Activated naive CD4-positive, alpha-beta T cell treated with anti-CD3 and anti-CD28 coated beads, Interleukin-2, amount 50 U/mL, for 72 hours (primary cell): Measurements from ENCODE around the gene RAP1GAP. TPM values are rescaled to one million over a fixed set of nuclear protein-coding genes. Genes with fewer than 3 reads are reported as not detected.

Experiments
- ATAC-seq, 2 donors: fragments of 150-1000 bp; cut with Tn5 transposase; 2 replicates each; pipeline ENCODE4 v1.10.0; 2021; ENCODE audit warnings: mild to moderate bottlenecking in 2 of 2, moderate library complexity in 2 of 2
- DNase-seq, 2 donors: peaks; one replicate each; pipeline ENCODE4 v3.0.0; 2021 to 2022; ENCODE audit warnings: low spot score in 2 of 2
- H3K27ac Mint-ChIP-seq, 2 donors: one replicate each; pipeline ENCODE4 v1.8.0; 2022; ENCODE audit warnings: mild to moderate bottlenecking in 2 of 2, mixed read lengths in 2 of 2
- H3K36me3 Mint-ChIP-seq, 2 donors: one replicate each; pipeline ENCODE4 v1.8.0; 2022; ENCODE audit warnings: mixed read lengths in 2 of 2
- H3K9me3 Mint-ChIP-seq, 2 donors: one replicate each; pipeline ENCODE4 v1.8.0; 2022; ENCODE audit warnings: mixed read lengths in 2 of 2
- total RNA-seq, 2 donors: library from RNA; stranded (reverse); gene quantifications; one replicate each; pipeline ENCODE4 v1.2.3, GENCODE V29; 2022

RAP1GAP gene
- total RNA-seq, 2 donors from 2014 or later, result 0.46 to 2.1 TPM

GRCh38 chr1:21586222-21586621, 82.9 kb downstream of the RAP1GAP start:
- no peaks in the 10 kb centered on the region for H3K9me3 Mint-ChIP-seq
- H3K36me3 Mint-ChIP-seq, result no peaks in the 10 kb centered on the region
- DNase-seq (no peak), ATAC-seq (no peak)
- no peak overlapping the region for H3K27ac Mint-ChIP-seq

- no peaks in the 10 kb centered on the region for H3K9me3 Mint-ChIP-seq
- peak overlapping the region in 1 of 2 donors; percentile 62 for H3K27ac Mint-ChIP-seq
- no peaks in the 10 kb centered on the region for H3K36me3 Mint-ChIP-seq
- DNase-seq (no peak), ATAC-seq (no peak)
Measured at GRCh38 chr1:21585037-21585436, 84.1 kb downstream of the RAP1GAP start.

- Mint-ChIP-seq H3K36me3 (no peaks in the 10 kb centered on the region), H3K9me3 (no peaks in the 10 kb centered on the region), H3K27ac (peak overlapping the region in 1 of 2 donors; percentile 68)
- DNase-seq, result no peak
- no peak for ATAC-seq
Measured at GRCh38 chr1:21584096-21584495, 85.1 kb downstream of the RAP1GAP start.

GRCh38 chr1:21579791-21580190, 89.4 kb downstream of the RAP1GAP start:
- Mint-ChIP-seq H3K36me3 (no peaks in the 10 kb centered on the region), H3K27ac (no peak overlapping the region), H3K9me3 (no peaks in the 10 kb centered on the region)
- ATAC-seq (no peak), DNase-seq (no peak)

GRCh38 chr1:21577933-21578332, 91.2 kb downstream of the RAP1GAP start:
- DNase-seq (no peak), ATAC-seq (no peak)
- H3K36me3 Mint-ChIP-seq, result no peaks in the 10 kb centered on the region
- no peak overlapping the region for H3K27ac Mint-ChIP-seq
- H3K9me3 Mint-ChIP-seq, result no peaks in the 10 kb centered on the region

- DNase-seq, result no peak
- Mint-ChIP-seq H3K36me3 (no peaks in the 10 kb centered on the region), H3K9me3 (no peaks in the 10 kb centered on the region), H3K27ac (no peak overlapping the region)
- no peak for ATAC-seq
Measured at GRCh38 chr1:21577324-21577723, 91.8 kb downstream of the RAP1GAP start.

GRCh38 chr1:21576798-21577187, 92.4 kb downstream of the RAP1GAP start:
- no peak overlapping the region for H3K27ac Mint-ChIP-seq
- no peak for ATAC-seq
- H3K9me3 Mint-ChIP-seq, result no peaks in the 10 kb centered on the region
- H3K36me3 Mint-ChIP-seq, result no peaks in the 10 kb centered on the region
- no peak for DNase-seq

GRCh38 chr1:21576031-21576797, 92.9 kb downstream of the RAP1GAP start:
- no peaks in the 10 kb centered on the region for H3K36me3 Mint-ChIP-seq
- ATAC-seq (no peak), DNase-seq (no peak)
- H3K9me3 Mint-ChIP-seq, result no peaks in the 10 kb centered on the region
- peak overlapping the region in 1 of 2 donors; percentile 47 for H3K27ac Mint-ChIP-seq

- ATAC-seq (no peak), DNase-seq (no peak)
- no peaks in the 10 kb centered on the region for H3K9me3 Mint-ChIP-seq
- no peak overlapping the region for H3K27ac Mint-ChIP-seq
- no peaks in the 10 kb centered on the region for H3K36me3 Mint-ChIP-seq
Measured at GRCh38 chr1:21575351-21575942, 93.7 kb downstream of the RAP1GAP start.

- no peaks in the 10 kb centered on the region for H3K9me3 Mint-ChIP-seq
- H3K27ac Mint-ChIP-seq, result no peak overlapping the region
- DNase-seq, result no peak
- no peaks in the 10 kb centered on the region for H3K36me3 Mint-ChIP-seq
- ATAC-seq, result peak in 1 of 2 donors; percentile 37
Measured at GRCh38 chr1:21574466-21575151, 94.5 kb downstream of the RAP1GAP start.

- ATAC-seq, result peak; percentile 41 to 71
- H3K9me3 Mint-ChIP-seq, result no peaks in the 10 kb centered on the region
- no peaks in the 10 kb centered on the region for H3K36me3 Mint-ChIP-seq
- no peak overlapping the region for H3K27ac Mint-ChIP-seq
- peak in 1 of 2 donors; percentile 34 for DNase-seq
Measured at GRCh38 chr1:21573971-21574465, 95.1 kb downstream of the RAP1GAP start.

GRCh38 chr1:21573475-21573874, 95.7 kb downstream of the RAP1GAP start:
- DNase-seq (no peak), ATAC-seq (no peak)
- no peaks in the 10 kb centered on the region for H3K36me3 Mint-ChIP-seq
- no peak overlapping the region for H3K27ac Mint-ChIP-seq
- H3K9me3 Mint-ChIP-seq, result no peaks in the 10 kb centered on the region

- H3K27ac Mint-ChIP-seq, result no peak overlapping the region
- no peak for DNase-seq
- no peaks in the 10 kb centered on the region for H3K36me3 Mint-ChIP-seq
- H3K9me3 Mint-ChIP-seq, result no peaks in the 10 kb centered on the region
- ATAC-seq, result no peak
Measured at GRCh38 chr1:21572735-21573277, 96.4 kb downstream of the RAP1GAP start.

GRCh38 chr1:21572221-21572620, 96.9 kb downstream of the RAP1GAP start:
- ATAC-seq, result no peak
- H3K27ac Mint-ChIP-seq, result no peak overlapping the region
- no peaks in the 10 kb centered on the region for H3K36me3 Mint-ChIP-seq
- no peak for DNase-seq
- no peaks in the 10 kb centered on the region for H3K9me3 Mint-ChIP-seq

- DNase-seq (no peak), ATAC-seq (no peak)
- H3K36me3 Mint-ChIP-seq, result no peaks in the 10 kb centered on the region
- H3K27ac Mint-ChIP-seq, result no peak overlapping the region
- H3K9me3 Mint-ChIP-seq, result no peaks in the 10 kb centered on the region
Measured at GRCh38 chr1:21570885-21571284, 98.3 kb downstream of the RAP1GAP start.

GRCh38 chr1:21570528-21570875, 98.7 kb downstream of the RAP1GAP start:
- no peaks in the 10 kb centered on the region for H3K36me3 Mint-ChIP-seq
- H3K27ac Mint-ChIP-seq, result no peak overlapping the region
- no peak for DNase-seq
- no peaks in the 10 kb centered on the region for H3K9me3 Mint-ChIP-seq
- ATAC-seq, result no peak

GRCh38 chr1:21569820-21570527, 99.2 kb downstream of the RAP1GAP start:
- H3K27ac Mint-ChIP-seq, result no peak overlapping the region
- H3K9me3 Mint-ChIP-seq, result no peaks in the 10 kb centered on the region
- no peak for ATAC-seq
- no peak for DNase-seq
- H3K36me3 Mint-ChIP-seq, result no peaks in the 10 kb centered on the region
